Mammary epithelial cell (primary cell): ENCODE data around the gene HRH2.

ENCODE experiments used
- EZH2 ChIP-seq: IDR thresholded peaks from 2 replicates; pipeline ENCODE4 v1.6.1; 2012; ENCODE audit warnings: low read length, inconsistent platforms, borderline replicate concordance
- TF ChIP-seq, protein P1 (sequence below), 2 donors: IDR thresholded peaks in 1 of 2; conservative IDR thresholded peaks in 1 of 2; 2 replicates each; pipeline ENCODE4 v1.5.1; 2011 to 2012; ENCODE audit warnings: inconsistent platforms in 2 of 2, low read length in 2 of 2, mild to moderate bottlenecking in 2 of 2, control low read depth in 1 of 2, low read depth in 1 of 2; ENCODE audit not compliant: insufficient read depth in 1 of 2; ENCODE audit errors: extremely low read depth in 1 of 2

DNA sequence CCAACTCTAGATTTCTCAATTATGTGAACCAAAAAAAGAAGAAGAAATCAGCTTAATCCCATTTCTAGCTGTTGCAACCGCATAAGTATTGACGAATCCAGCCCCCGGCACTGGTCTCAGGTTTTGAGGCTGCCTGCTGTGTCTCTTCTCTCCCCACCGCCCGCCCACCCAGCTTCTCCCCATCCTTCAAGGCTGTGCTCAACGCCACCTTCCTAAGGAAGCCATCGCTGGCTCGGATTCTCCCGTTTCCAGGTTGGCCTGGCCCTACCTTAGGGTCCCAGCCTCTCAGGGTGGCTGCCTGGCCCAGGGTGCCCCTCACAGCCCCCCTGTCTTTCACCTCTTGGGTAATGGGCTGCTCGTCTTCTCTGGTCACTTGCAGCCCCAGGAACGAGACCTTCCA, 77.8 kb downstream of the HRH2 start:
- no peak for TF ChIP-seq EZH2
- TF ChIP-seq, protein P1, sequence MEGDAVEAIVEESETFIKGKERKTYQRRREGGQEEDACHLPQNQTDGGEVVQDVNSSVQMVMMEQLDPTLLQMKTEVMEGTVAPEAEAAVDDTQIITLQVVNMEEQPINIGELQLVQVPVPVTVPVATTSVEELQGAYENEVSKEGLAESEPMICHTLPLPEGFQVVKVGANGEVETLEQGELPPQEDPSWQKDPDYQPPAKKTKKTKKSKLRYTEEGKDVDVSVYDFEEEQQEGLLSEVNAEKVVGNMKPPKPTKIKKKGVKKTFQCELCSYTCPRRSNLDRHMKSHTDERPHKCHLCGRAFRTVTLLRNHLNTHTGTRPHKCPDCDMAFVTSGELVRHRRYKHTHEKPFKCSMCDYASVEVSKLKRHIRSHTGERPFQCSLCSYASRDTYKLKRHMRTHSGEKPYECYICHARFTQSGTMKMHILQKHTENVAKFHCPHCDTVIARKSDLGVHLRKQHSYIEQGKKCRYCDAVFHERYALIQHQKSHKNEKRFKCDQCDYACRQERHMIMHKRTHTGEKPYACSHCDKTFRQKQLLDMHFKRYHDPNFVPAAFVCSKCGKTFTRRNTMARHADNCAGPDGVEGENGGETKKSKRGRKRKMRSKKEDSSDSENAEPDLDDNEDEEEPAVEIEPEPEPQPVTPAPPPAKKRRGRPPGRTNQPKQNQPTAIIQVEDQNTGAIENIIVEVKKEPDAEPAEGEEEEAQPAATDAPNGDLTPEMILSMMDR (conservative IDR thresholded peaks at IDR 0.05 in 1 of 2, IDR thresholded peaks at IDR 0.05 in 1 of 2; ENCODE audit: extremely low read depth in 1 of 2, insufficient read depth in 1 of 2, low read depth in 1 of 2, low read length in 2 of 2), result no peak
